ENCODE results near the gene EXT2.

EXT2 gene

DNA sequence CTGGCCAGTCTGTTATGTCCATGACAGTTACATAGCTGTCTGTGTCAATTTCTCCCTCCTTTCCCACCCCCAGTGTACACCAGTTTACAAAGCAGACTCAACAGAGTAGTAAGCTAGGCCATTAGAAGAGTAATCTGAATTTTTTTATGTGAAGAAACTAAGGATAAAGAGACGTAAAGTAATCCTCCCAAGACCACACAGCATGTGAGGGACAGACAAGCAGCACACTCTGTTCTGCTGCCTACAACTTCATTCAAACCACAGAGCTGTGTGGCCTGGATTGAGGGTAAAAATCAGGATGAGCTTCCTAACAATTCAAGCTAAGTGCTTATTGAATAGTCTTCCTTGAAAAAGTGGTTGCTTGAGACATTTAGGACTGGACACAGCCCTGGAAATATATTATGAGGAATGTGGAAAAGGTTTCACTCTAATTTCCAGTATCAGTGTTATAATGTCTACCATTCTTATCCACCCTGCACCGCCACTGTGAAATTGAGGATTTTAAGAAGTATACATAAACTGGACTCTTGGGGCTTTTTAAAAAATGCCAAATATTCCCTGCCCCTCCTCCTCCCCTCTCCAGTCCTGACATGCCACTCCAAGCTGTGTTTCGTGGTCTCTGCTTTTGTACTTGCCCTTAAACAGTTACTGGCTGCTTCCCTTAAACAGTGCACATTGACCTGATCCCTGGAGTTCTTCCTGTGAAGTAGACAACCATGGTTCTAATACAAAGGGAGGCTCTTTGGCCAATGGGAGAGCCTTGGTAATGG is 40.9 kb downstream of the EXT2 start:
- DNase-seq: peak; percentile 27

DNA sequence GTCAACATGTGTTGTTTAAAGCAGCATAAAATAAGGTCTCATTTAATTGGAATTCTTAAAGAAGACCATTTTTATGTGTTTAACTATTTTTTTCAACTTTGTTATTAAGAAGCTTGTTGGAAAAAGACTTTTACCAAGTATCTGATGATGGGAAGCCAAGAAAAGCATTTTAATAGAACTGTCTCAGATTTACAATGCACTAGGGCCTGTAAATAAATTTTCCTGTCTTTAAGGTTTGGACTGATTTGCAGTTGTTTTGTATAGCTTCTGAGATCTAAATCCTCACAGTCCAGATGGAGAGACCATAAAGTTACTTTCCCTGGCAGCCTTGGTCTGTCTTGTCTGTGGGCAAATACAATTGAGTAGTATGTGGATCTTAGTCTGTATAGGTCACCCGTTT is 41.6 kb downstream of the EXT2 start:
- no peak for DNase-seq

- no peak for DNase-seq
These were observed 42.8 kb downstream of the EXT2 start for GRCh38 chr11:44138286-44138685.

GRCh38 chr11:44138980-44139379 is 43.5 kb downstream of the EXT2 start:
- DNase-seq: no peak

GRCh38 chr11:44139565-44140330 is 44.3 kb downstream of the EXT2 start:
- DNase-seq: no peak

DNA sequence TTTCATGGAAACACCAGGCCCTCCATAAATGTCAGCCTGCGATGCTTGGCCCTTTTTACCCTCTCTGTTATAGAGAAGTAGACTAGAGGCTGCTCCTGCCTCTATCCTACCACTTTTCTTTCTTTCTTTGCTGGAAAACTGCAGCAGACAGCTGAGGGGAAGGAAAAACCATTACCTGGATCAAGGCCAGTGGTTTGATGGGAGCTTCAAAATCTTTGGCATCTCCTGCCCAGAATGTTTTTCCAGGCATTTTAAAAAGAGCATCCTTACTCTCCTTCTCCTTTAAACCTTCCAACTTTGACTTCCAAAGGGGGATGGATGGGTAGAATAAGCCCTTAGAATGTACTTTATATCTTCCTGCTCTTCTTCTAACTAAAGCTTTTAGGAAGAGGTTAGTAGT is 44.9 kb downstream of the EXT2 start:
- no peak for DNase-seq

DNA sequence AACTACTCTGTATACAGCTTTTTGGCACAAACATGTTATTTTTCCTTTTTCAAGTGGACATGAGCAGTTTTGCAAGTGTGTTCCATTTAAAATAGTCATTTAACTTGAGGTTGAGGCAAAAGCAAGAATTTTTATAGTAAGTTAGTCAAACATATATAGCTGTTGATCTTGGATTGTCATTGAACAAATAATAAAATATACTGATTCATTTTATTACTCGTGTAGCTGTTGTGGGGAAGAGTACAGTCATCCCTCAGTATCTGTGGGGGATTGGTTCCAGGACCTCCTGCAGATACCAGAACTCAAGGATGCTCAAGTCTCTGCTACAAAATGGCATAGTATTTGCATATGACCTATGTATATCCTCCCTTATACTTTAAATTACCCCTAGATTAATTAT is 45.3 kb downstream of the EXT2 start:
- DNase-seq: peak; percentile 30

DNA sequence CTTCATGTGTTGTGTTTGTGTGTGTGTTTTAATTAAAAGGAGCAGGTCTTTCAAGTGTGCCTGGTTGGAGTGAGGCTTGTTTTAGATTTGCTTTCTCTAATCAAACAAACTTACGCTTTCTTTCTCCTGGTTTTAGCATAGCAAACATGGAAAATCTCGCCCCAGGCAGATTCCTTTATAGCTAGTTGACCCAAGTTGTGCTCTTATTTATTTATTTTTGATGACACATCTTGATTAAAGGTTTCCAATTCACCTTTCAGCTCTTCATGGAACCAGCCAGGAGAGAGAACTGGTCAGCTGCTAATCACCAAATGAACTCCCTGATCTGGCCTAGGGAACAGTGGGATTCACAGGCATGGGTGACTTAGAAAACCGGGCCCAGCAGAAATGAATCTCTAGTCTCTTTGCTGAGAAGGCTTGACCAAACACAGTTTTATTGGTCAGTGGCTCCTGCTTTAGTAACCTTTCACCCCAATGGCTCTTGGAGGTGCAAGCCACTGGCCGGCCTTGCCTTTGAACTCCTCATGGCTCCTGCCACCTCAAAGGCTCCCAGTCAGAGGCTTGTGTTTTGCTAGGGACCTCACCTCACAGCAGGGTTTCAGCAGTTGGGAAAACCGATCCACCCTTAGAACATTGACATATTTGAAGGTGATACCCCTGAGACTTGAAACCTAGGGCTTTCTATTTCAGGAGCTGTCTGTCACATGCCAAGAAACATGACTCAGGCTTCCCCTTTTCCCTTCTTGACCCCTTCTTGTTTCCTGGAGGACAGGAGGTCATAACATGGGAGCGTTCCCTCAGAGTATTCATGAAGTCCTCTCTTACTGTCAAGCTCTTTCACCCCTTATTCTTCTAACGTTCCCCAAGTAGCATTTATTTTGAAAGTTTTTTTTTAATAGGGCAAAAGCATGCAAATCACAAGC is 48.8 kb downstream of the EXT2 start:
- DNase-seq: no peak

DNA sequence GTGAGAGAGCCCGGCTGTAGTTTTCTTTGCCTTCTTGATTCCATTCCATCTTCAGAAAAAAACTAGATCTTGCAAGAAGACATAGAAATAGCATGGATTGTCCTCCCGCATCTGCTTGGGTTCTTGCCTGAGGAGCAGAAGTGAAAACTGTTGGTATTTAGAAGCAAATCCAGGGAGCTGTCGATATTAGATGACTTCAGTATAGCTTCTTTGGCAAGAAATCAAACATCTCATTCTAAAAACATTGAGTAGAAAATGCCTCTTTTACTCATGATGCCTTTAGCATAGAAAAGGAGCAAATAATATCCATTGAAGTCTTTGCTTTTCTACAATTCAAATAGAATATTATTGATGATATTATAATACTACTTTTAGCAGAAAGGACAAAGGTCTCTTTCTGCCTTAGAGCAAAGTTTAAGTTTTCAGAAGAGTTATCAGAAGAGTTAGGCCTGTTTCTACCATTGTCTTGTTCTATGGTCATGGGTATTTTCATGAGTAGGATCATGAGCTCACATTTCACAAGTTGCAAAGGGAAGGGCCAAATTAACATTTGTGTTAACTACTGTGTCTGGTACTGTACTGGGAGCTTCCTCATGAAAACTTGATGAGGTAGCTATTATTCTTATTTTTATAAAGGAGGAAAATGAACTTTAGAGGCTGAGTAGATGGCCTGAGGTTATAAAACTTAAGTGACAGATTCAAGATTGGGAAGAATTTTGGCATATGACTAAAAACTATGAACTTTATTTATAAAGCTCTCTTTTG is 49.7 kb downstream of the EXT2 start:
- peak; percentile 11 for DNase-seq

DNA sequence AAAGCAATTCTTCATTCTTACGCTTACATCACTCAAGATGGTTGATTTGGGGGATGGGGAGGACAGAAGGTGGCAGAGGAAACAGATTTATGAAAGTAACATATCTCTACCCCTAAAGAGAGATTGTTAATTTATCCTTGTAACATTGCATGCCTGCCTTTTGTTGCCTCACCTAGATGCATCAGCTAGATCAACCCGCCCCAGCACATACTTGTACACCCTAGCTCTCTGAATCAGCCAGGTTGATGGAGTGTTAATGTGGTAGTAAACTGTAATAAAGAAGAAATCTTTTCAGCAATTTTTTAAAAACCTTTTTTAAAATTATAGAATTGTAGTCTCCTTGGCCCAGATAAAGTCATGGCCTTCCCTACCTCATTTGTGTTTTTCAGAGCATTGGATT is 51.5 kb downstream of the EXT2 start:
- no peak for DNase-seq

- DNase-seq: no peak
These were observed 52.3 kb downstream of the EXT2 start for GRCh38 chr11:44147751-44148150.

GRCh38 chr11:44149651-44150050 is 54.2 kb downstream of the EXT2 start:
- DNase-seq: peak; percentile 19

GRCh38 chr11:44150401-44150800 is 54.9 kb downstream of the EXT2 start:
- DNase-seq: no peak

DNA sequence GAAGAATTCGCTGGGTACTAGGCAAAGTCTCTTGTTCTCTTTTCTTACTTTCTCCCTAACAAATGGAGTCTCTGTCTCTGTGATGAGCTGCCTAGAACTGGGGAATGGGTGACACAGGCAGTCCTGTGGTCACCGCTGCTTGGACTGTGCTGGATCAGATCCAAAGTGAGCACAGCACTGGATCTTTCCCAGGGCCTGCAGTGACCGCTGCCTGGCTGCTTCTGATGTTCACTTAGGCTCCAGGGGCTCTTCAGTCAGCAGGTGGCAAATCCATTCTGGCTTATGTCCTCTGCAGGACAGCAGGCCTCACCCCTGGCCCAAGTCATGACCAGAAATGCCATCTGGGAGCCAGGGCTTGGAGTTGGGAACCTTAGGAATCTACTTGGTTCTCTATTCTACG is 61.5 kb downstream of the EXT2 start:
- no peak for DNase-seq

GRCh38 chr11:44158384-44158783 is 62.9 kb downstream of the EXT2 start:
- no peak for DNase-seq

DNA sequence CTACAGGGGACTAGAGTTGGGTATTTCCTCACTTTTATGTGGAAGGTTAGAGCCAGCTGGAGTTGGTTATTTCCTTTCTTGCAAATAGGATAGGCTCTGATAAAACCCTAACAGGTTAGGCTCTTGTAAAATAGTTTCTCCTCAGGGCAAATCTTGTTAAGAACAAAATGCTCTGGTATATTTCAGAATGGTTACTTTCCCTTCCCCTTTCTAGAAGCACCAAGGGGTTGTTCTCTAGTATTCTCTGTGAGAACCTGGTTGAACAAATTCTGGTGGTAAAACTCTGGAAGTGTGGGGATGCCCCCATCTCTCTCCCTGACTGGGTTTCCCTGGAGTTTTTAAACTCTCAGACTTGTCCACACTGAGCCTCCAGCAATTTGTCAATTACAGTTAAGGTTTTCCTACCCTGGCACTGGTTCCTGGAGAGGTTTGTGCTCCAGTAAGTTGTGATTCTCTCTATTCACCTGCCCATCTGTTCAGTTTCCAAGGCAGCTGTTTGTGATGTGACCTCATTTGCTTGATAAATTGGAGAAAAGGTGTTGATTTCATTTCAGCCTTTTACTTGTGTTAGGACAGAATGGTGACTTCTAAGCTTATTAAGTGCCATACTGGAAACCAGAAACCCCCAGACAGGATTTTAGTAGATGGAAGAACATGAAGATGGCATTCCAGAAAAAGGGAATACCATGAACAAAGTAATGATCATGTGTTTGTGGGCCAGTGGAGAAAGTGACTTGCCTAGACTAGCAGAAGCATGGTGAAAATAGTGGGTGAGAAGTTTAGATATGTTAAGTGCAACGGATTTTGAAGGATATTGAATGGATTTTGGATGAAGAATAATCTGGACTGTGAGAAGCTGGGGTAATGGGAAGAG is 64.6 kb downstream of the EXT2 start:
- DNase-seq: no peak

DNA sequence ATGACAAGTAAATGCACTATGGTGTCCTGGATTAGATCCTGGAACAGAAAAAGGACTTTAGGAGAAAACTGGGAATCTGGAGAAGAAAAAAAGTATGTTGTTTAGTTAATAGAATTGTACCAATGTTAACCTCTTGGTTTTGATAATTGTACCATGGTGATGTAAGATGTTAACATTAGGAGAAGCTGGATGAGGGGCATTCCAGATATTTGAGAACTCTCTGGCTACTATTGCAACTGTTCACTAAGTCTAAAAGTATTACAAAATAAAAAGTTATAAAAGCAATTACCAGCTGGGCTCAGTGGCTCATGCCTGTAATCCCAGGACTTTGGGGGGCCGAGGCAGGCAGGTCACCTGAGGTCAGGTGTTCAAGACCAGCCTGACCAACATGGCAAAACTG is 66.5 kb downstream of the EXT2 start:
- DNase-seq: no peak

- no peak for DNase-seq
These were observed 67.2 kb downstream of the EXT2 start for GRCh38 chr11:44162662-44163061.

DNA sequence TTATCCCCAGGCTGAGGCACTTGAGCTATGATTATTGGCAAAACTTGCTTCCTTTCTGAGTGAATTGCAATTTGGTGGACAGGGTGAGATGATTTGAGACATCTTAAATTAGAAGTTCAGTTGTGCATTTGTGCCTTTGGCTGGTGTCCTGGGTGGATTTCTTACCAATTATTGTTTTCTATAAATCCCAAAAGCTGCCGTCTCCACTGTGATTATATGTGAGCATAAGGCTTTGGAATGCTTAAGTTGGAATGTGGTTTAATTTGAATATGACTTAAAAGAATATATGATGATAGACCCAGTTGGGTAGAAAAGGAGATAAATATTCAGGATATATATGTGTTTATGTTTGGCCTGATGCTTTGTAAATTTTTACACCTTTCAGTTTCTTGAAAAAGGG is 70.0 kb downstream of the EXT2 start:
- DNase-seq: peak; percentile 21

GRCh38 chr11:44167046-44167445 is 71.6 kb downstream of the EXT2 start:
- DNase-seq: peak; percentile 46

DNA sequence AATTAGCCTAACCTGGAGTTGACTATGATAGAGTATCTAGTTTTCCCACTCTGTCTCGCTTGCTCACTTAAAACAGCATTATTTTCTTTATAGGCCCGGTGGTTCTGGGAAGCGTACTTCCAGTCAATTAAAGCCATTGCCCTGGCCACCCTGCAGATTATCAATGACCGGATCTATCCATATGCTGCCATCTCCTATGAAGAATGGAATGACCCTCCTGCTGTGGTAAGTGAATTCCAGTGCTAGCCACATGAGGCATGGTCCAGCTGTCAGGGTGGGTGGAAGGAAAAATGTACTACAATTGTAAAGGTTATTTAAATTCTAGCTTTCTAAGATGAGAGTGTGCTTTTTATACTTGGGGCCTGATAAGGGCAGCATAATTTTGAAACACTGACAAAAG is 76.0 kb downstream of the EXT2 start:
- no peak for DNase-seq

- DNase-seq: no peak
These were observed 77.5 kb downstream of the EXT2 start for GRCh38 chr11:44172966-44173365.
